Keratinocyte (primary cell): ENCODE measurements around the gene ADH5. TPM values are rescaled to one million over a fixed set of nuclear protein-coding genes. Genes with fewer than 3 reads are reported as not detected.
"Not testable (repeated sequence)": the region's sequence is repeated elsewhere in the genome, so short reads cannot be mapped to it uniquely, and the experiment has no call there.

Source experiments
- DNase-seq: peaks from one replicate; pipeline ENCODE4 v3.0.0-alpha.2; 2011; ENCODE audit warnings: low read depth, missing footprints, low spot score
- FAIRE-seq: peaks from 2 replicates; lab custom pipeline; 2011; peaks lifted over from hg19 to GRCh38; lab: Jason Lieb, UNC
- H2AFZ ChIP-seq: 2 replicates; pipeline ENCODE4 v1.6.0; 2012; ENCODE audit warnings: low read length, control low read depth, inconsistent platforms; ENCODE audit not compliant: control insufficient read depth
- H3K27ac ChIP-seq: 2 replicates; pipeline ENCODE4 v1.5.1; 2011; ENCODE audit warnings: low read length; ENCODE audit not compliant: control insufficient read depth, insufficient read depth
- H3K27me3 ChIP-seq: 3 replicates; pipeline ENCODE4 v1.6.0; 2011; ENCODE audit warnings: low read length; ENCODE audit not compliant: control insufficient read depth, insufficient read depth; ENCODE audit errors: extremely low read depth
- H3K36me3 ChIP-seq, 2 experiments: 2 replicates in 1 of 2; 3 replicates in 1 of 2; pipeline ENCODE4 v1.5.1; 2011; ENCODE audit warnings: low read length in 2 of 2, mild to moderate bottlenecking in 1 of 2; ENCODE audit not compliant: control insufficient read depth in 2 of 2, insufficient read depth in 2 of 2; ENCODE audit errors: extremely low read depth in 1 of 2
- H3K4me1 ChIP-seq: 3 replicates; pipeline ENCODE4 v1.5.1; 2011; ENCODE audit warnings: low read length; ENCODE audit not compliant: control insufficient read depth, insufficient read depth; ENCODE audit errors: extremely low read depth
- H3K4me2 ChIP-seq: 3 replicates; pipeline ENCODE4 v1.6.0; 2011; ENCODE audit warnings: low read depth, low read length; ENCODE audit not compliant: control insufficient read depth, insufficient read depth; ENCODE audit errors: extremely low read depth
- H3K4me3 ChIP-seq, 3 experiments: fragments of 200-600 bp in 1 of 3; sonication (generic) in 1 of 3; 2 replicates in 2 of 3; 3 replicates in 1 of 3; pipeline ENCODE4 v1.5.1; 2011 to 2016; ENCODE audit warnings: low read length in 3 of 3, mild to moderate bottlenecking in 3 of 3, control low read depth in 2 of 3, inconsistent platforms in 1 of 3, low read depth in 1 of 3, mixed read lengths in 1 of 3, mixed run types in 1 of 3, moderate library complexity in 1 of 3; ENCODE audit not compliant: control insufficient read depth in 2 of 3, insufficient read depth in 2 of 3; ENCODE audit errors: extremely low read depth in 1 of 3
- H3K79me2 ChIP-seq: 2 replicates; pipeline ENCODE4 v1.6.0; 2012; ENCODE audit warnings: low read length; ENCODE audit not compliant: control insufficient read depth, insufficient read depth
- H3K9ac ChIP-seq: 3 replicates; pipeline ENCODE4 v1.6.0; 2011; ENCODE audit warnings: low read length; ENCODE audit not compliant: control insufficient read depth, insufficient read depth; ENCODE audit errors: extremely low read depth
- H3K9me1 ChIP-seq: 3 replicates; pipeline ENCODE4 v1.6.0; 2011; ENCODE audit warnings: low read length; ENCODE audit not compliant: control insufficient read depth, insufficient read depth; ENCODE audit errors: extremely low read depth
- H3K9me3 ChIP-seq: 2 replicates; pipeline ENCODE4 v1.5.1; 2012; ENCODE audit warnings: low read depth, low read length; ENCODE audit not compliant: control insufficient read depth
- H4K20me1 ChIP-seq: 3 replicates; pipeline ENCODE4 v1.6.0; 2011; ENCODE audit warnings: low read length; ENCODE audit not compliant: control insufficient read depth, insufficient read depth; ENCODE audit errors: extremely low read depth
- EZH2 ChIP-seq: IDR thresholded peaks from one replicate; pipeline ENCODE4 v1.6.1; 2012; ENCODE audit warnings: inconsistent platforms, mild to moderate bottlenecking, low read length, moderate library complexity
- dilution Hi-C: fragments of 300-500 bp; cut with MboI; formaldehyde crosslinking; loops from one replicate; pipeline ENCODE4 v1.7.0; 2020; ENCODE audit warnings: low sequenced_read_pairs; ENCODE audit not compliant: extremely low pct_ligation_motif_present
- polyA plus RNA-seq, 5 experiments: library from polyadenylated mRNA; depleted of rRNA in 3 of 5; stranded (reverse) in 3 of 5; stranded (forward) in 1 of 5; unstranded in 1 of 5; fragments of >200 nt; gene quantifications; 1 replicate in 1 of 5; 2 replicates in 3 of 5; 3 replicates in 1 of 5; pipeline versions ENCODE4 v1.2.1 to v1.2.3, GENCODE V29; 2011 to 2012; ENCODE audit warnings: missing spikeins in 2 of 5, low read depth in 1 of 5, low replicate concordance in 1 of 5
- TF ChIP-seq, protein P1 (sequence below), 3 experiments: IDR thresholded peaks in 1 of 3; conservative IDR thresholded peaks in 1 of 3; optimal IDR thresholded peaks in 1 of 3; 2 replicates in 2 of 3; 3 replicates in 1 of 3; pipeline versions ENCODE3 to v1.5.1; 2011; ENCODE audit warnings: low read length in 3 of 3, mild to moderate bottlenecking in 3 of 3, moderate library complexity in 2 of 3, control low read depth in 1 of 3, inconsistent platforms in 1 of 3; ENCODE audit not compliant: insufficient read depth in 2 of 3; ENCODE audit errors: extremely low read depth in 1 of 3

ADH5 gene
- polyA plus RNA-seq, 1 donor (not counting 4 experiments of a cell fraction or from before 2014, with no cell fraction given), result 314 TPM

DNA sequence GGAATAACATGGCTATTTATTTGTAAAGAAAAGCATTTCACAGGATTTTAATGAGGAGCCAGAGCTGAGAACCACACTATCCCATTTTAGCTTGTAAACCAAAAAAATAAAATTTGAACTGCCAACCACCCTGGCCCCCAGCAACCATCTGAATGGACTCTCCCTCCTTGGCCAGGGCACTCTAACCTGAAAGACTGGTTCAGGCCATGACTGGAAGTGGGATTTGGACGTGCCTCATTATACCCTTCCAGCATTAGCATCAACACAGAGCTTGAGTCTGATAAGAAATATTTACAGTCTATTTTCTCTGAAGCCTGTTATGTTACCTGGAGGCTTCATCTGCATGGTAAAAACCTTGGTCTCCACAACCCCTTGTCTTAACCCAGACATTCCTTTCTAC is 63.1 kb downstream of the ADH5 start:
- TF ChIP-seq EZH2, result no peak
- TF ChIP-seq, protein P1, sequence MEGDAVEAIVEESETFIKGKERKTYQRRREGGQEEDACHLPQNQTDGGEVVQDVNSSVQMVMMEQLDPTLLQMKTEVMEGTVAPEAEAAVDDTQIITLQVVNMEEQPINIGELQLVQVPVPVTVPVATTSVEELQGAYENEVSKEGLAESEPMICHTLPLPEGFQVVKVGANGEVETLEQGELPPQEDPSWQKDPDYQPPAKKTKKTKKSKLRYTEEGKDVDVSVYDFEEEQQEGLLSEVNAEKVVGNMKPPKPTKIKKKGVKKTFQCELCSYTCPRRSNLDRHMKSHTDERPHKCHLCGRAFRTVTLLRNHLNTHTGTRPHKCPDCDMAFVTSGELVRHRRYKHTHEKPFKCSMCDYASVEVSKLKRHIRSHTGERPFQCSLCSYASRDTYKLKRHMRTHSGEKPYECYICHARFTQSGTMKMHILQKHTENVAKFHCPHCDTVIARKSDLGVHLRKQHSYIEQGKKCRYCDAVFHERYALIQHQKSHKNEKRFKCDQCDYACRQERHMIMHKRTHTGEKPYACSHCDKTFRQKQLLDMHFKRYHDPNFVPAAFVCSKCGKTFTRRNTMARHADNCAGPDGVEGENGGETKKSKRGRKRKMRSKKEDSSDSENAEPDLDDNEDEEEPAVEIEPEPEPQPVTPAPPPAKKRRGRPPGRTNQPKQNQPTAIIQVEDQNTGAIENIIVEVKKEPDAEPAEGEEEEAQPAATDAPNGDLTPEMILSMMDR (optimal IDR thresholded peaks at IDR 0.05 in 1 of 3, IDR thresholded peaks at IDR 0.05 in 1 of 3, conservative IDR thresholded peaks at IDR 0.05 in 1 of 3; ENCODE audit: extremely low read depth in 1 of 3, insufficient read depth in 2 of 3, low read length in 3 of 3), result no peak
- H4K20me1 ChIP-seq, result peaks cover 4% of the 10 kb centered on the region
- no peak for FAIRE-seq
- H3K4me3 ChIP-seq, result no peak overlapping the region
- H3K27ac ChIP-seq, result no peak overlapping the region
- no peak overlapping the region for H2AFZ ChIP-seq
- peaks cover 94% of the 10 kb centered on the region for H3K79me2 ChIP-seq
- no peak overlapping the region for H3K4me2 ChIP-seq
- dilution Hi-C loops, result no loop called here
- DNase-seq, result no peak
- peaks cover 15% of the 10 kb centered on the region for H3K4me1 ChIP-seq
- H3K9me1 ChIP-seq, result no peaks in the 10 kb centered on the region
- H3K9me3 ChIP-seq, result no peaks in the 10 kb centered on the region
- H3K9ac ChIP-seq, result no peak overlapping the region
- H3K27me3 ChIP-seq, result no peaks in the 10 kb centered on the region
- peaks cover 5 to 8% of the 10 kb centered on the region in 2 experiments for H3K36me3 ChIP-seq

- H3K4me2 ChIP-seq, result no peak overlapping the region
- TF ChIP-seq, protein P1 (optimal IDR thresholded peaks at IDR 0.05 in 1 of 3, IDR thresholded peaks at IDR 0.05 in 1 of 3, conservative IDR thresholded peaks at IDR 0.05 in 1 of 3; ENCODE audit: extremely low read depth in 1 of 3, insufficient read depth in 2 of 3, low read length in 3 of 3), result peak in 2 of 3 experiments; percentile 15 to 25
- TF ChIP-seq EZH2, result no peak
Measured at GRCh38 chr4:99024481-99025275, 63.9 kb downstream of the ADH5 start.

GRCh38 chr4:99023800-99024251 is 64.8 kb downstream of the ADH5 start:
- H2AFZ ChIP-seq, FAIRE-seq, H3K9me1 ChIP-seq, H4K20me1 ChIP-seq, H3K4me2 ChIP-seq, DNase-seq, H3K4me3 ChIP-seq, dilution Hi-C loops, H3K9me3 ChIP-seq, H3K36me3 ChIP-seq, H3K9ac ChIP-seq, H3K27me3 ChIP-seq, H3K27ac ChIP-seq: not testable (repeated sequence)
- Histone ChIP-seq H3K4me1 (peaks cover 15% of the 10 kb centered on the region), H3K79me2 (peaks cover 96% of the 10 kb centered on the region)

More at GRCh38 chr4:99024481-99025275, 63.9 kb downstream of the ADH5 start:
- H3K9me1 ChIP-seq, result no peaks in the 10 kb centered on the region
- H3K9me3 ChIP-seq, result no peaks in the 10 kb centered on the region
- peaks cover 15% of the 10 kb centered on the region for H3K4me1 ChIP-seq
- H3K79me2 ChIP-seq, result peaks cover 94% of the 10 kb centered on the region
- no peak overlapping the region for H3K27ac ChIP-seq
- H3K4me3 ChIP-seq, result no peak overlapping the region
- H2AFZ ChIP-seq, result no peak overlapping the region
- FAIRE-seq (peak; percentile 60), DNase-seq (no peak)
- peaks cover 4% of the 10 kb centered on the region for H4K20me1 ChIP-seq
- H3K9ac ChIP-seq, result no peak overlapping the region
- dilution Hi-C loops, result no loop called here
- no peaks in the 10 kb centered on the region for H3K27me3 ChIP-seq
- H3K36me3 ChIP-seq, result peaks cover 3 to 5% of the 10 kb centered on the region in 2 experiments
